Activated effector memory CD4-positive, alpha-beta T cell treated with Interleukin-2 at 50 U/mL for 16 hours (primary cell): ENCODE data around the gene SEMA4G.
A peak's percentile ranks its signal among the peaks of the same experiment; 100 is the strongest.

Experiments used
- DNase-seq: peaks from one replicate; pipeline ENCODE4 v3.0.0-alpha.2; 2020

The SEMA4G gene

DNA sequence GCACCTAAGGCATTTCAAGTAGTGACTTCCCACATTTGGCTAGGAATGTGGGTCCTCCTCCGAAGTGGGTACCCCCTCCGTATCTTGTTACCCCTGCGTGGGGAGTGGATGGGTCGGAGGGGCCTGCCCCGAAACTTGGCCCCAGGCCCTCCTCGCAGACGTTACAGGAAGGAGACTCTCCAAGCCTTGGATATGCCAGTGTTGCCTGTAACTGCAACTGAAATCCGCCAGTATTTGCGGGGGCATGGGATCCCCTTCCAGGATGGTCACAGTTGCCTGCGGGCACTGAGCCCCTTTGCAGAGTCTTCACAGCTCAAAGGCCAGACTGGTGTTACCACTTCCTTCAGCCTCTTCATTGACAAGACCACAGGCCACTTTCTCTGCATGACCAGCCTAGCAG is 18.9 kb downstream of the SEMA4G start:
- DNase-seq, result no peak

DNA sequence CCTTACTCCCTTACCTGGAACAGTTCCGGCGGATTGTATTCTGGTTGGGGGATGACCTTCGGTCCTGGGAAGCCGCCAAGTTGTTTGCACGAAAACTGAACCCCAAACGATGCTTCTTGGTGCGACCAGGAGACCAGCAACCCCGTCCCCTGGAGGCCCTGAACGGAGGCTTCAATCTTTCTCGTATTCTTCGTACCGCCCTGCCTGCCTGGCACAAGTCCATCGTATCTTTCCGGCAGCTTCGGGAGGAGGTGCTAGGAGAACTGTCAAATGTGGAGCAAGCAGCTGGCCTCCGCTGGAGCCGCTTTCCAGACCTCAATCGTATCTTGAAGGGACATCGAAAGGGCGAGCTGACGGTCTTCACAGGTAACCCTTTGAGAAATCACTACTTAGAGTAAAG is 19.8 kb downstream of the SEMA4G start:
- DNase-seq, result no peak

GRCh38 chr10:100993986-100994708 is 24.8 kb downstream of the SEMA4G start:
- no peak for DNase-seq

DNA sequence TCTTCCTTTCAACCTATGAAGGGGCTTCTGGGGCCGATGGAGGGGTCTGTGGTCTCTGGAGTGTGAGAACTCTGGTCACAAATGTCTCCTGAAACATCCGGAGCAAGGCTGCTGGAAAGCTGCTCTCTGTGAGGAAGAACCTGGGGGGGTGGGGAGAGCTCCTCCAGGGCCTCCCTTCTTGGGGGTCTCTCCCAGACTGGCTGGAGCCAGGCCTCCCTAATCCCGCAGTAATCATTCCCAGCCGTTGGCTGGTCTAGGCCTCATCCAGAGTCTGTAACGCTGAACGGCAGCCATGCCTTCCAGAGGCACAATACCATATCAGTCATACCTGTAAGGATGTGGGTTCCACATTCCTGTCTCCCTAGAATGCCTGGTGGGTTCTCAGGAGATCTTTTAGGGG is 25.9 kb downstream of the SEMA4G start:
- no peak for DNase-seq

- DNase-seq, result peak; percentile 33
Measured at GRCh38 chr10:100996678-100997359, 27.5 kb downstream of the SEMA4G start.

- DNase-seq, result peak; percentile 67
Measured at GRCh38 chr10:100997360-100998182, 28.3 kb downstream of the SEMA4G start.

- DNase-seq, result peak; percentile 58
Measured at GRCh38 chr10:100998183-100998990, 29.1 kb downstream of the SEMA4G start.

GRCh38 chr10:100998991-100999741 is 29.9 kb downstream of the SEMA4G start:
- DNase-seq, result peak; percentile 71

DNA sequence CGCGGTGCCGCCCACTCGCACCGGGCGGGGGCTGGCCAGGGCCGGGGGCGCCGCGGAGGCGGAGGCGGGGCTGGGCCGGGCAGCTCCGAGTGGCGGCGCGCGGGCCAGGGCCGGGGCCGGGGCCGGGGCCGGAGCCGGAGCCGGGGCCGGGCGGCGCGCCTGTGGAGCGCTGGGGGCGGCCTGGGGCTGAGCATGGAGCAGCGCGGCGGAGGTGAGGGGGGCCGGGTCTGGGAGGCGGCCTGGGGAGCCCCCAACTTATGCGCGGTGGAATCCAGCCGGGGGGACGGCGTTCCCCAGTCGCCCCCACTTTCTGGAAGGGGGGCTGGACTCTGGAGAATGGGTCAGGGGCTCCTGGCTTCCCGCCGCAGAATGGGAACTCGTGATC is 30.4 kb downstream of the SEMA4G start, which contains the start of gene LZTS2:
Gene LZTS2 (plus strand): TSS at position 67 of the 385 bp plus-strand sequence. CDS start 2,731 bp downstream, outside the sequence.
- DNase-seq, result no peak

DNA sequence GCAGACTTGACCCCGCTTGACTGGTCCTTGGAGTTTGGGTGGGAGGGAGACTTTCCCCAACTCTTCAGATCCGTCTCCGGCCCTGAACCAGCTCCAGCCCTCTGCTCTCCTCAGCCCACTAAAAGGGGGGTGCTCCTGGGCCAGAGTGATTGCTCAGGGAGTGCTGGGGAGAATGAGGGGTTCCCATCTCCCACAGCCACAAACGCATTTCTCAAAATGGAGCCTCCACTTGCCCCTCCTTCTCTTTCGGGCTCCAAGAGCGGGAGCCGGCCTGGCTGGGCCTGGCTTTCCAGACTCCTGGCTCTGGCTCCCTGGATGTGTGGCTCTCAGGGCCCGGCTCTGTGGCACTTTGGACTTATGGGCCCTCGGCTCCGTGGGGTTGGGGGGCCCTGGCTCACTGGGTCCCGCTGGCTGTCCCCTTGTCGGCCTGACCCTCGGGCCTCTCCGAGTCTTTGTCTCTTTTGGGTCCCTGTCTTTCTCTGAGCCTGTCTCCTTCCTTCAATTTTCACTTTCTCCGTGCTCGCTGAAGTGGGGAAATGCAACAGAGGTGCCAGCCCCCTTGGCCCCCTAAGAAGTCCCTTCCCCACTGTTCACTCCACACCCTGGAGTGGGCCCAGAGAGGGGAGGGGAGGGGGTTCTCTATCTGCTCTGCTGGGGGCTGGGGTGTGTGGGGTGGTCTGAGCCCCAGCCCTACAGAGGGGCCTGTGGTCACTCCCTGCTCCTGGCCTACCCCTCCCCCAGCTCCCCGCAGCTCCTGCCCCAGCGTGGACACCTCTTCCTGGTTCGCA is 31.0 kb downstream of the SEMA4G start:
- no peak for DNase-seq

GRCh38 chr10:101000915-101001658 is 31.8 kb downstream of the SEMA4G start:
- DNase-seq, result no peak

DNA sequence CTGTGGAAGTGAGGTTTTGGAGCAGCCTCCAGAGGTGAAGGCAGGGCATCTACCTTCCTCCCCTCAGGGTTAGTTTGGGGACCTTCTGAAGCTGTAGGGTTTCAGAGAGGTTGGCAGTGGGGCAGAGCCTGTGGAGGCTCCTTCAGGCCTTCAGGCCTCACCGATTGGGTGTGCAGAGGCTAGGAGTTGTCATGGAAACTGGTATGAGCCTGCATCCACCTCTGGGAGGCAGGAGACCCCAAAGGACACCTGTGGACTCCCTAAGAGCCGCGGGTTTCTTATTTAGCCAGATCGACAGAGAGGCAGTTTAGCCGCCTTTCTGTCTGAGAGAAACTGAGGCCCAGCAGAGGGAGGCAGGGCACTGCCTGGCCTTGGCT is 32.3 kb downstream of the SEMA4G start:
- DNase-seq, result no peak

DNA sequence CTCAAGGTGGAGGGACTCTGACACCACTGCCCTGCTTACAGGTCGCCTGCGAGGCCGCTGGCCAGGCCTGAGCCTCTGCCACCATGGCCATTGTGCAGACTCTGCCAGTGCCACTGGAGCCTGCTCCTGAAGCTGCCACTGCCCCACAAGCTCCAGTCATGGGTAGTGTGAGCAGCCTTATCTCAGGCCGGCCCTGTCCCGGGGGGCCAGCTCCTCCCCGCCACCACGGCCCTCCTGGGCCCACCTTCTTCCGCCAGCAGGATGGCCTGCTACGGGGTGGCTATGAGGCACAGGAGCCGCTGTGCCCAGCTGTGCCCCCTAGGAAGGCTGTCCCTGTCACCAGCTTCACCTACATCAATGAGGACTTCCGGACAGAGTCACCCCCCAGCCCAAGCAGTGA is 33.2 kb downstream of the SEMA4G start:
- no peak for DNase-seq

DNA sequence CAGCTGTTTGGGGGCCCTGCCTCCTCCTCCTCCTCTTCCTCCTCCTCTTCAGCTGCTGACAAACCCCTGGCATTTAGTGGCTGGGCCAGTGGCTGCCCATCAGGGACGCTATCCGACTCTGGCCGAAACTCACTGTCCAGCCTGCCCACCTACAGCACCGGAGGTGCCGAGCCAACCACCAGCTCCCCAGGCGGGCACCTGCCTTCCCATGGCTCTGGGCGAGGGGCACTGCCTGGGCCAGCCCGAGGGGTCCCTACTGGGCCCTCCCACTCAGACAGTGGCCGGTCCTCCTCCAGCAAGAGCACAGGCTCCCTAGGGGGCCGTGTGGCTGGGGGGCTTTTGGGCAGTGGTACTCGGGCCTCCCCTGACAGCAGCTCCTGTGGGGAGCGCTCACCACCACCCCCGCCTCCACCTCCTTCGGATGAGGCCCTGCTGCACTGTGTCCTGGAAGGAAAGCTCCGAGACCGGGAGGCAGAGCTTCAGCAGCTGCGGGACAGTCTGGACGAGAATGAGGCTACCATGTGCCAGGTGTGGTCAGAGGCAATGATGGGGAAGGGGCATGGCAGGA is 34.4 kb downstream of the SEMA4G start:
- no peak for DNase-seq

DNA sequence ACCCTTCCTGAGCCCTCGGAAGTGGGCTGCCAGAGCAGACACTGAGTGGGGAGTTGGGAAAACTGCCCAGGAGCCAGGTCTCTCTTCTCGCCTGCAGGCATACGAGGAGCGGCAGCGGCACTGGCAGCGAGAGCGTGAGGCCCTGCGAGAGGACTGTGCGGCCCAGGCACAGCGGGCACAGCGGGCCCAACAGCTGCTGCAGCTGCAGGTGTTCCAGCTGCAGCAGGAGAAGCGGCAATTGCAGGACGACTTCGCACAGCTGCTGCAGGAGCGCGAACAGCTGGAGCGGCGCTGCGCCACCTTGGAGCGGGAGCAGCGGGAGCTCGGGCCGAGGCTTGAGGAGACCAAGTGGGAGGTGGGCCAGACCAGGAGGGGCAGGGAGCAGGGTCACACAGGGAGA is 36.1 kb downstream of the SEMA4G start:
- DNase-seq, result no peak

GRCh38 chr10:101005869-101006567 is 36.7 kb downstream of the SEMA4G start:
- DNase-seq, result no peak

DNA sequence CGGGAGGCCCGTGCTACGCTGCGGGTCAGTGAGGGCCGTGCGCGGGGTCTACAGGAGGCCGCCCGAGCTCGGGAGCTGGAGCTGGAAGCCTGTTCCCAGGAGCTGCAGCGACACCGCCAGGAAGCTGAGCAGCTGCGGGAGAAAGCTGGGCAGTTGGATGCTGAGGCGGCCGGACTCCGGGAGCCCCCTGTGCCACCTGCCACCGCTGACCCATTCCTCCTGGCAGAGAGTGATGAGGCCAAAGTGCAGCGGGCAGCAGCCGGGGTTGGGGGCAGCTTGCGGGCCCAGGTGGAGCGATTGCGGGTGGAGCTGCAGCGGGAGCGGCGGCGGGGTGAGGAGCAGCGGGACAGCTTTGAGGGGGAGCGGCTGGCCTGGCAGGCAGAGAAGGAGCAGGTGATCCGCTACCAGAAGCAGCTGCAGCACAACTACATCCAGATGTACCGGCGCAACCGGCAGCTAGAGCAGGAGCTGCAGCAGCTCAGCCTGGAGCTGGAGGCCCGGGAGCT is 37.3 kb downstream of the SEMA4G start:
- DNase-seq, result no peak

DNA sequence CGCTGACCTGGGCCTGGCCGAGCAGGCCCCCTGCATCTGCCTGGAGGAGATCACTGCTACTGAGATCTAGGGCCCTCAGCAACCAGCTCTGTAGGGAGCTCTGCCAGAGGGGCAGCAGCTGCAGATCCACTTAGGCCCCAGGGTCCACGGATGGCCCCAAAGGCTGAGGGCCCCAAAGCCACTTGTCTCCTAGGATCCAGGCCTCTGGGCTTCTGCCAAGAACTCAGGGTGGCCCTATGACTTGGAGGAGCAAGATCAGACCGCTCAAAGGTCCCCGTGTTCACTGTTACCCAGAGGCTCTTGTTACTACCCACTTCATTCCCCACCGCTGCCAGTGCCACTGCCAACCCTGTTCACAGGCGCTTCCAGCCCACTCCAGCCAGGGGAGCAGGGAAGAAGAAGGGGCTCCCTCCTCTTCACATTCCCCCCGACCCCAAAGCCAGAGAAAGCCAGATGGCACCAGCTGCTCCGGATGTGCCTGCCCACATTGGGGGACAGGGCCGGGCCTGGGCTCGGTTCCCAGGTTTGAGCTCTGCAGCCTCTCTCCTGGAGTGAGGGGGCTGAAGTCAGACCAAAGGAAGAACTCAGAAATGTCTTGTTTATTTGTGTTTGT is 37.9 kb downstream of the SEMA4G start:
- no peak for DNase-seq
